ENCODE results near the gene ASGR2.
"Not testable (repeated sequence)": the region's sequence is repeated elsewhere in the genome, so short reads cannot be mapped to it uniquely, and the experiment has no call there.

The ASGR2 gene

DNA sequence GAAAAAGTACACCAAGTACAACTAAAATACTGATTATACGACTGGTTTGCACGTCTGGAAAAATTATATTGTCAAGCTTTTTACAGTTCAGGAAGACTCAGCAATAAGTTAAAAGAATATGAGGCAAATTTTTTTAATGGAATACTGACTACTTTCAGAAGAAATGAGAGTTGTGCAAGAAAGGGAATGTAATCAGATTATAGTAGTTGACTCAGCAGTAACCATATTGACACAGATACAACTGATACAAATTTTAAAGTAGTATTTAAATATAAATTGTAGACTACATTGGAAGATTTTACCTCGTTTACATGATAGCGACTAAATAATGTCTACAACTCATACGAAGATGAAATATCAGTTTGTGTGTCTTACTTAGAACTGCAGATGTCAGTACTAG lies 16.7 kb downstream of the ASGR2 start:
- no peak for DNase-seq

DNA sequence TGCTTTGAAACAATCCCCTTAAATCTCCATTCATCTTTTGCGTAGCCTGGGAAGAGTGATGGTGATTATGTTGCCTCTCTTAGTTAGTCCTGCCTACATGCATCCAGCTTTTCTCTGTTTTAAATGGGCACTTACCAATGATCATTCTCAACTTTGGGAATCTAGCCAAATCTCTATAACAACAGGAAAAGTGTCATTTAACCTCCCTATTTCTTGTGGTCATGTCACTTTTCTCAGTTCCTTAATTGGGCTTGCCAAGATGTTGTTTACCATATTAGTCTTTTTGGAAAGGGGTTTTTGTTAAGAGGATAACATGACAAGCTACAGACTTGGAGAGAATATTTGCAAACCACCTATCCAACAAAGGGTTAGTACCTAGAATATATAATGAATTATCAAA lies 19.0 kb downstream of the ASGR2 start:
- no peak for DNase-seq

DNA sequence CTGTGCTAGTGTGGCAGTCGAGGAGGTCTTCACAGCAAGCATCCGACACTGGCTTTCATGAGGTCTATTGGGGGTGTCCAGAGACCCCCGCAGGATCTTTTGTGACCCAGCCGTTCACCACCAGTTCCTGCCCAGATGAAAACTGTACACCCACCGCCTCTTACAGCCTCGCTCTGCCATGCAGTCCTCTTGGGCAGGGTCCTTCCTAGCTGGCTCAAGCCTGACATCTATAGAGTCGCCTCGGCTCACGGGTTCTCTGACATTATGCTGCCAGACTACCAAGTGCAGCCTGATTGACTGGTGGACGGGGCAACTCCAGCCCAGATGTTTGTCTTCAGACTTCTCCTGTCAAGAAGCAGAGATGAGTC lies 20.0 kb downstream of the ASGR2 start:
- DNase-seq = no peak

DNA sequence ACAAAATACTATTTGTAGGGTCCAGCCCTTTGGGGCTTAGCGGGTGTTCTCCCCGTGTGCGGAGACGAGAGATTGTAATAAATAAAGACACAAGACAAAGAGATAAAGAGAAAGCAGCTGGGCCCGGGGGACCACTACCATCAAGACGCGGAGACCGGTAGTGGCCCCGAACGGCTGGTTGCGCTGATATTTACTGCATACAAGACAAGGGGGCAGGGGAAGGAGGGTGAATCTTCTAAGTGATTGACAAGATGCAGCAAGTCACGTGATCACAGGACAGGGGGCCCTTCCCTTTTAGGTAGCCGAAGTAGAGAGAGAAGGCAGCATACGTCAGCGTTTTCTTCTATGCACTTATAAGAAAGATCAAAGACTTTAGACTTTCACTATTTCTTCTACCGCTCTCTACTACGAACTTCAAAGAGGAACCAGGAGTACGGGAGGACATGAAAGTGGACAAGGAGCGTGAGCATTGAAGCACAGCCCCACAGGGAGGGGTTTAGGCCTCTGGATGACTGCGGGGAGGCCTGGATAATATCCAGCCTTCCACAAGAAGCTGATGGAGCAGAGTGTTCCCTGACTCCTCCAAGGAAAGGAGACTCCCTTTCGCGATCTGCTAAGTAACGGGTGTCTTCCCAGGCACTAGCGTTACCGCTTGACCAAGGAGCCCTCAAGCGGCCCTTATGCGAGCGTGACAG lies 23.2 kb downstream of the ASGR2 start:
- DNase-seq = not testable (repeated sequence)

DNA sequence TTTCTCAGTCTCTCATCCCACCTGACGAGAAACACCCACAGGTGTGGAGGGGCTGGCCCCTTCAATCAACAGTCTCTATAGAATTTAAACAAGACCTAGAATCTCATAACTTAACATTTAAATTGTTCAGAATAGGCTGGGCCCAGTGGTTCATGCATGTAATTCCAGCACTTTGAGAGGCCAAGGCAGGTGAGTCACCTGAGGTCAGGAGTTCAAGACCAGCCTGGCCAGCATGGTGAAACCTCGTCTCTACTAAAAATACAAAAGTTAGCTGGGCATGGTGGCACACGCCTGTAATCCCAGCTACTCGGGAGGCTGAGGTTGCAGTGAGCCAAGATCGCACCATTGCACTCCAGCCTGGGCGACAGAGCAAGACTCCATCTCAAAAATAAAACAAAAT lies 25.1 kb downstream of the ASGR2 start:
- not testable (repeated sequence) for DNase-seq

DNA sequence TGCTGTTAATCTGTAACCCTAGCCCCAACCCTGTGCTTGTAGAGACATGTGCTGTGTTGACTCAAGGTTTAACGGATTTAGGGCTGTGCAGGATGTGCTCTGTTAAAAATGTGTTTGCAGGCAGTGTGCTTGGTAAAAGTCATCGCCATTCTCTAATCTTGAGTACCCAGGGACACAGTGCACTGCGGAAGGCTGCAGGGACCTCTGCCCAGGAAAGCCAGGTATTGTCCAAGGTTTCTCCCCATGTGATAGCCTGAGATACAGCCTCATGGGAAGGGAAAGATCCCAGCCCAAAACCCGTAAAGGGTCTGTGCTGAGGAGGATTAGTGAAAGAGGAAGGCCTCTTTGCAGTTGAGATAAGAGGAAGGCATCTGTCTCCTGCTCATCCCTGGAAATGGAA lies 26.2 kb downstream of the ASGR2 start:
- not testable (repeated sequence) for DNase-seq

DNA sequence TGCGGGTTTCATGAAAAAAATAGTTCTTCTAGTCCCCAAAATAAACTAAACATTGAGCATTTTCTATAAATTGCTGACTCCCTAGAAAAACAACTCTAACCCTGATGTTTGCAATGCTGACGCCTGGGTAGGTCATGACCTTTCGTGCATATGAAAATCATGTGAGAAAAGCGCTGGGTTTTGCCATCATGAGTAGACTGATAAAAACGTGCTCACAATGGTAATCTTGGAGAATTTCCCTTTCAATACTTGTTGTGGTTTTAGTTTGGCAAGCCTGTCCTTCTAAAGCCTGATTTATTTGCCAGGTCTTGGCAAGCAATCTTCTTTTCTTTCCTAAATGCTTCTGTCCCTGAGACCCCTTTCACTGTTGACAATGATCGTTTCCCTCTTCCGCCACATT lies 30.5 kb downstream of the ASGR2 start:
- no peak for DNase-seq

DNA sequence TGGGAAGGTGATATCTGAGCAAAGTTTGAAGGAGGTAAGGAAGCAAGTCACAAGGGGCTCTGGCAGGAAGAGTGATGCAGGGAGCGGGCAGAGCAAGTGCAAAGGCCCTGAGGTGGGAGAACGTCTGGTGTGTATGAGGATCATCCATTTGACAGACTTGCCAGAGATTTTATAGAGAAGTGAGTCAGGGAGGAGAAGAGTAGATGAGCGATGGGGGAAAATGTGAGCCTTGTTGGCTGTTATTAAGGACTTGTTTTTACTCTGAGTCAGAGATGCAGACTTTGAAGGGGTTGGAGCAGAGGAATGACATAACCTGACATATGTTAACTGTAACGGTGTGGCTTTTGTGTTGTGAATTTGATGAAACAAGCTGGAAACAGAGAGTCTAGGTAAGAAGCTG lies 31.0 kb downstream of the ASGR2 start:
- DNase-seq = no peak

DNA sequence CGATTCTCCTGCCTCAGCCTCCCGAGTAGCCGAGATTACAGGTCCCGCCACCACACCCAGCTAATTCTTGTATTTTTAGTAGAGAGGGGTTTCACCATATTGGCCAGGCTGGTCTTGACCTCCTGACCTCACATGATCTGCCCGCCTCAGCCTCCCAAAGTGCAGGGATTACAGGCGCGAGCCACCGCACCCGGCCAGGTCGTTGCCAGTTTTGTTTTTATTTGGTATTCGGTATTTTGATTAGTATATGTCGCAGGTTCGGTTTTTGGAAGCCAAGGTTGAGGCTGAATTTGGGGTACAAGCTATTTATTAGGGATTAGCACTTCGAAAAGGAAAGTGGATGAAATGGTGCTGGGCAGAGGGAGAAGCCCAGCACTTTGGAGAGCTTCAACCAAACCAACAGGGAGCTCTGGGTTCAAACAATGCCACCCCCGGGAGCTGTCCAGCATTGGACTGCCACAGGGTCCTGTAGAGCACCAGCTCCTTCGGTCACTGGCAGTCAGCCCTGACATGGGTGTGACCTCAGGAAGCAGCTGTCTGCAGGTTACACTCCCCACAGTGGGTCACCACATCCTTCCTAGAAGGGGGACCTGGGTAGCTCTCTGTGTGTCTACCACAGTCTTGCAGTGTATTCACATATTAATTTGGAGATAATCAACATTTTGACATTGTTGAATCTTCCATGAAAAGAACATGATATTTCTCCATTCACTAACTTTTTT lies 33.1 kb downstream of the ASGR2 start:
- no peak for DNase-seq

DNA sequence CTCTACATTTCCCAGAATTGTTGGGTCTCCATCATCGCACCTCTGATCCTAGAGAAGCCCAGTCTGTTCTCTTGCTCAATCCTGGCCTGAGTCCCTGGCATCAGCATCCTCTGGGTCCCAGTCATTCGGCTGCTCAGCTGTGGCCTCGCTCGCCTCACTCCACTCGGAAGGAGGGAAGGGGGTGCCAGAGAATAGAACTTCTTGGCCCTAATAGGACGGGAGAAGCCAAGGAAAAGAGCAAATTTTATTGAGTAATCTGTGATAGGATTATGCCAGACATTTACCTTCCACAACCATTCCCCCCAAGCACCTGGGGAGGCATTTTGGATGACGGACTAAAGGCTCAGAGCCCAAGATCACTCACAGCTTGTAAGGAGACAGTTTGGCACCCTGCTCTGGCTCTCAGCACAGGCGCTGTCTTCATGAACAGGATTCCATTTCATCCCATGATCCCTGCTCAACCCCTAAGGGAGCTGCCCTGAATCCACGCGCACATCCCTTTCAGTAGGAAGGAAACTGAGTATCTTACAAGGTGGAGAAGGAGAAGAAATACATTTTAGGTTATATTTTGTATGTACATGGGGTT lies 34.1 kb downstream of the ASGR2 start:
- no peak for DNase-seq

DNA sequence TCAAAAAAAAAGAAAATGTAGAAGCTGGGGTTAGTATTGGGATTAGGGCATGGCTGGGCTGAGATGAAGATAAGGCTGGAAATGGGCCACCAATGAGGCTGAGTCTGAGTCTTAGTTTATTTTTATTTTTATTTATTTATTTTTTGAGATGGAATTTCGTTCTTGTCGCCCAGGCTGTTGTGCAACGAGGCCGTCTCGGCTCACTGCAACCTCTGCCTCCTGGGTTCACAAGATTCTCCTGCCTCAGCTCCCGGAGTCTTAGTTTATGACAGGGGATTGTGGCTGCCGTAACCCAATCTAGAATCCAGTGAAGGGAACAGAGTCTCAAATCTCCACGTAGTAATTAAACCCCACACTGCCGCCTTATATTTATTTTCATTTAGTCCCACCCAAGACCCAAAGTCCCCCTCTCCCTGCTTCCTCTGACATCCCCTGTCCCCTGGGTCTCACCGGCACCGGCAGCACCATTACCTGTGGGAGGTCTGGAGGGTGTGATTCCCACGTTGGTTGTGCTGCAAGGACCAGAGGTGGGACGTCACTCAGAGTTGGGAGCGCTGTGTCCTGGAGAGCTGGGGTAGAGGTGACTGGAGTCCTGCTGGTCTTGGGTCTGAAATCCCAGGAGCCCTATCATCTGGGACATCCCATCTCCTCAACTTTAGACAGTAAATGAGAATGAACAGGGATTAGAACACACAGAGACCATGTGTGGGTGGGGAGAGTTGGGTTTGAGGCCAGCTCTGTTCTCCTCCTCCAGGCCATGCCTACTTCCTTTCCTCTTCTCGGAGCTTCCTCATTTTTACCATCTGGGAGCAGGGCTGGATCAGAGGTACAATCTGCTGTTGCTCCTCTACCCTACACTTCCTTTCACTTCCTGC lies 34.8 kb downstream of the ASGR2 start, which contains the start of gene CLEC10A:
CLEC10A (minus strand) TSS at position 671 of the 875 bp plus-strand sequence. CDS start 1,439 bp downstream, outside the sequence.
- DNase-seq = no peak

DNA sequence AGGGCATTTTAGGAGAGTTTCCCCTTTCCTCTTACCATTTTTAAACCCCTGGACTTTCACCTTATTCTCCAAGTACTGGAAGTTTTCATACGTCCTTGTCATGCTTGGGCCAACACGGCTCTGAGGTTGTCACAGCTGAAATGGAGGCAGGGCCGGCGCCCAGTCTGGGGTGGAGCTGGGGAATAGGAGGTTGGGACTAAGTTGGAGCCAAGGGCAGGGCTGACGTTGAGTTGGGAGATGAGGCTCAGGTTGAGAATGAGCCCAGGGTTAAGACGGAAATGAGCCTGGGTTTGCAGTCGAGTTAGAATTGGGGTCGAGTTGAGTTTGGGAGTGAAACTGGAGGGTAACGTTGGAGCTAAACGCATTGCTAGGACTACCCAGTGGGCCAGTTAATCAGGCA lies 35.9 kb downstream of the ASGR2 start:
- no peak for DNase-seq

DNA sequence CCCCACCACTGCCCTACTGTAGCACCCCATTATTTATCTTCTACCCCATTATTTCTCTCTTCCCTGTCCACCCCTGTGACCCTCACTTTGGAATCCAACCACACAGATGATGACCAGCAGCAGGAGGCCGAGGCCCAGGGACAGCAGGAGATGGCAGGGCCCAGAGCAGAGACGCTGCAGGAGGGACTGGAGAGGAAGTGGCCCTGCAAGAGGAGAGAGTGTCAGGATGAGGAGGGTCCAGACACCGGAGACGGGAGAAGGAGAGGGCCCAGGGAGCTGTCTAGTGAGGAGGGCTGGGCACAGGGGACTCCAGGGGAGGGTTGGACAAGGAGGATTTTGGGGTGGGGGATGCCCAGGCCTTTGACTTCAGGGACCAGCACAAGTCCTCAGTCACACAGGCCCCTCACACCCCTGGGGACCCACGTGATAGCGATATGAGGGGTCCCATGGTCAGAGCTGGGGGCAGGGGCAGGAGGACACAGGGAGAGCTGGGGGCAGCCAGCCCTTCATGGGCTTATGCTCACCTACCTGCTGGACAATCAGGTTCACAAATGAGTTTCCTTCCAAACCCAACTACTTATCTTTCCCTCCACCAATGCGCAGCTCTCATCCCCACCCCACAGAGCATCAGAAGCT lies 36.6 kb downstream of the ASGR2 start:
- no peak for DNase-seq

DNA sequence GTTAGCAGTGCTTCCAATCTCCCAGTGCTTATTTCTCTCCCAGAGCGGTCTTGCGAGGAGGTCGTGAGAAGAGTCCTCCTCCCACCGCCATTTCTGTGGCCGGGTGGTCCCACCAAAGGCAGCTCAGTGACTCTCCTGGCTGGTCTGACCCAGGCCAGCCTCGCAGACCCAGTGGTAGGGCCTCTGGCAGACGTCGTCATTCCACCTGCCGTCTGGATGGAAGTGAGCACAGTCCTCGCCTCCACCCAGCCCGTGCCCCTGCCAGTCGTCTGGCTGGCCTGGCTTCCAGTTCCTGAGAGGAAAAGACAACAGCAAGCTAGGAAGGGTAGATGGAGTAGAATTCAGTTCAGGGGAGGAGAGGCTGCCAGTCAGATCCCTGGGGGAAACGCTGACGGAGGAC lies 39.7 kb downstream of the ASGR2 start:
- DNase-seq = no peak

DNA sequence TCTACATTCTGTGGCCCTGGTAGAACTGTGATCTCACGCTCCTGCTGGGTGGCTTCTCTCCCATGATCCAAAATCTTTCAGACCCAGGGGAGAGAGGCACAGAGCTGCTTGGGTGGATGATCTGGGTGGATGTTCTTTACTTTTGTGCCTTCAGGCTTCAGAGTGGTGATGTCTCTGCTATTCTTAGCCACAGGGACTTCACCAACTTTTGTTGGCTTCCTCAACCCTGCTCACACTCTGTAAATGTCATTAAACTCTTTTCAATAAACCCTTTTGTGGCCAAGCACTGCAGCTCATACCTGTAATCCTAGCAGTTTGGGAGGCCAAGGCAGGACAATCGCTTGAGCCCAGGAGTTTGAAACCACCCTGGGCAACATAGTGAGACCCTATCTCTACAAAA lies 42.2 kb downstream of the ASGR2 start:
- no peak for DNase-seq

DNA sequence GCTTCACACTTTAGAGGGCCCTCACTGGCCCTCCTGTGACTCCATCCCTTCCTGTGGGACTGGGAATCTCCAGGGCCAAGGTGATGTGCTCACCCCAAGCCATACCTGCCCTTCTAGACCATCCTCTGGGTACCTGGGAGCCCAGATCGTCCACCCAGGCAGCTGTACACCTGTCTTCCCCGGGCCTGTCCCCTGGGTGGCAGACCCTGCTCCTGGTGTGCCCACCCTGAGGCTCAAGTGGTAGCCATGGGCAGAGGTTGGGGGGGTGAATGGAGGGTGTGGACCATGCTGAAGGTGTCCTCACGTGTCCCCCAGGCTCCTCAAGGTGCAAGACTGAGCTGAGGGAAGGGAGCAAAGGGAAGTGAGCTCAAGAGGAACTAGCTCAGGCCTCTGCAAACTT lies 43.9 kb downstream of the ASGR2 start:
- DNase-seq = no peak

DNA sequence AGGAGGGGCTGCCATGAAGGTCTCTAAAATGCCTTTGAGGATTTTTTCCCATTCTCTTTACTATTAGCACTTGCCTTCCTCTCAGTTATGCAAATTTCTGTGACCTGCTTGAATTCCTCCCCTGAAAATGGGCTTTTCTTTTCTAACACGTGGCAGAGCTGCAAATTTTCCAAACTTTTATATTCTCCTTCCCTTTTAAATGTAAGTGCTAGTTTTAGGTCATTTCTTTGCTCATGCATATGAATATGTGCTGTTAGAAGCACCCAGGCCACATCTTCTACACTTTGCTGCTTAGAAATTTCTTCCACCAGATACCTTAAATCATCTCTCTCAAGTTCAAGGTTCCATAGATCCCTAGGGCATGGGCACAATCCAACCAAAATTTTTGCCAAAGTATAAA lies 46.4 kb downstream of the ASGR2 start:
- no peak for DNase-seq

DNA sequence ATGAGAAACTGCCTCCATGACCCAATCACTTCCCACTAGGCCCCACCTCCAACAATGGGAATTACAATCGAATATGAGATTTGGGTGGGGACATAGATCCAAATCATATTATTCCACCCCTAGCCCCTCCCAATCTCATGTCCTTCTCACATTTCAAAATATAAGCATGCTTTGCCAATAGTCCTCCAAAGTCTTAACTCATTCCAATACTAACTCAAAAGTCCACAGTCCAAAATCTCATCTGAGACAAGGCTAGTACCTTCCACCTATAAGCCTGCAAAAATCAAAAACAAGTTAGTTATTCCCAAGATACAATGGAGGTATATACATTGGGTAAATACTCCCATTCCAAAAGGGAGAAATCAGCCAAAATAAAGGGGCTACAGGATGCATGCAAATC lies 47.4 kb downstream of the ASGR2 start:
- DNase-seq = no peak

DNA sequence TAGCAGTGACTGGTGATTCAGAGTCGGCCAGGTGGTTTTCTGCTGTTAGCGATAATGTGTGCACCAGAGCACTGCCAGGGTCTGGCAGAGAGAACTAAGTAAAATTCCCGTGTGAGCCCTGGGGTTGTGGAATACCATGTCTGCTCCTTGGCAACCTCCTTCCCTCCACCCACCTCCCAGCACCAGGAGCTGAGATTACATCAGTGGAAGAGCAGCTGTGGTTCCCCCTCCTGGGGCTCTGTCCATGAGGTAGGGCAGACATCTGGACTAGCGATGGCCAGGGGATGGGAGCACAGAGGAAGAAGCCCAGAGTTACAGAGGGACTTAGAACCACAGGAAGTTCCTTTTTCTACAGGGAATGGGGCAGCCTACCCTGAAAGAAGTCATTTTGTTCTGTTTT lies 50.4 kb downstream of the ASGR2 start:
- DNase-seq = no peak

DNA sequence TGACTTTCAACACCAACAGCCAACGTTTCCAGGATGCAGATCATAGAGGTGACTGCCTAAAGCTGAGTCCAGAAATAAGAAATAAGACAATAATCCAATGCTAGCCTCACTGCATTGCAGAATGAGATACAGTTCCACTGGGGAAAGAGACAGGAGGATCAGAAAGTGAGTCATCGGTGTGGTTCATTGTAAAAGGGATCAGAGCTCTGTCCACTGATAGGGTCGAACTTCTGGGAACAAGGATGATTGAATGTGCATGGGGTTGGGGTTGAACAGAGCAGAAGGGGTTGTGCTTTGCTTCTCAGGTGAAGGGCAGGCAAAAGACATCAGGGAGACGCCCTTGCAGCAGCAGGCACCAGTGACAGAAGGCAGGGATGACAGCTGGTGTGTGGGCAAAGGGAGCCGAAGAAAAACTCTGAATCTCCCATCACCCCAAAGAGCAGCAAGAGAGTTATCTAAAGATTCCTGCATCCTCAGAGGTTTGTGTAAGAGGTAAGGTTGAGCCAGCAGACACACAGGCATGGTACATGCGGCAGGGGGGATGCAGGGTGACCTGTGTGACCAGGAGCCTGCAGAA lies 51.0 kb downstream of the ASGR2 start:
- no peak for DNase-seq

DNA sequence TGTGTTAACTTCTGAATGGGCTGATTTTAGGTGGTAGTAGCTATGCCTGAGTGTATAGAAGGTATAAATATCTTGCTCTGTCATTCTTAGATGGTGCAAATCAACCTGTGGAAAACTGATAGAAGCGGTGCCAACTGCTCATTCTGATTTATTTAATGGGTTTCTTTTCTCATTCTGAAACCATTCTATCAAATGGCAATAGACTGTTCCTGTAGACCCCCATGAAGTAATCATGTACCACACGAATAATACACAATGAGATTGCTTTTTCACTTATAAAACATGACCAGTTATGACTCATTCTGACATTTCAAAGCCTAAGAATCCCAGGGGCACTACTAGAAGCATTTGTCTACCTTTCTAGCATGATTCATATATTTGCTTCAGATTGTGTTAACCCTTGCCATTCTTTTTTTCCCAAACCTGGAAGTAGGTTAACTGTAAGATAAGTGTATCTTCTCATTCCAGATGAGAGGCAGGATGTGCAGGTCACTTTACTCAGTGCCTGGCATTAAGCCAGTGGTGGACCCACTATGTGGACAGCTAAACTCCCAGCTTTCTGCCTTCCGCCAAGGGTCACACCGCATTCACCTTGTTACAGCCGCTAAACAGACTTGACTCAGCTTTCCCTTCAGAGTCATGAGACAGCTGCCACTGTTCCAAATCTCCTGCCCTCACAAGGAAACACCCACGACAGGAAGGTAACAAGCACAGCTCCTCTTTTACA lies 54.3 kb downstream of the ASGR2 start:
- DNase-seq = peak; percentile 36

Measured in stimulated activated CD4-positive, alpha-beta T cell treated with anti-CD3 and anti-CD28 coated beads, Interleukin-12 subunit alpha, Interleukin-12 subunit beta, amount 100 ng/mL, for 4 hours (primary cell).